GM12874 (cell line): ENCODE data around the gene MIF.

ENCODE experiments used
- CTCF ChIP-seq: IDR thresholded peaks from 2 replicates; pipeline ENCODE4 v1.5.1; 2011; ENCODE audit warnings: low read depth, mild to moderate bottlenecking, control low read depth, low read length, moderate library complexity; ENCODE audit not compliant: insufficient read depth

Gene MIF

GRCh38 chr22:23849009-23850006 is 44.9 kb upstream of the MIF start:
- TF ChIP-seq CTCF = peak; percentile 98

- no peak for TF ChIP-seq CTCF
These were observed 44.0 kb upstream of the MIF start for GRCh38 chr22:23850136-23850611.

GRCh38 chr22:23856721-23857605 is 37.2 kb upstream of the MIF start:
- TF ChIP-seq CTCF = peak; percentile 14; the same call in 1 of the 2 replicates

- peak; percentile 39 for TF ChIP-seq CTCF
These were observed 36.3 kb upstream of the MIF start, which contains the start of gene SLC2A11 for GRCh38 chr22:23857606-23858483. Gene SLC2A11 (plus strand): TSS chr22:23857875. CDS start chr22:23858000, 125 bp downstream.

- TF ChIP-seq CTCF = no peak
These were observed 35.7 kb upstream of the MIF start for GRCh38 chr22:23858484-23858815.

GRCh38 chr22:23859201-23859600 is 35.0 kb upstream of the MIF start:
- no peak for TF ChIP-seq CTCF

GRCh38 chr22:23862103-23862502 is 32.1 kb upstream of the MIF start:
- peak; percentile 77 for TF ChIP-seq CTCF
